OCI-LY7 (cell line): ENCODE measurements around the gene NMT1. TPM values are rescaled to one million over a fixed set of nuclear protein-coding genes. Genes with fewer than 3 reads are reported as not detected.

Experiments
- BruUV-seq: library from RNA; stranded (reverse); fragments of 400-500 nt; replicated peaks from 2 replicates; lab custom pipeline; 2021; lab: Mats Ljungman, UMichigan
- CTCF ChIA-PET: fragments of 300-600 bp; sonication (Branson Sonifier 250); formaldehyde crosslinking; loops from one replicate; lab custom pipeline; 2022; ENCODE audit warnings: antibody characterized with exemption; ENCODE audit not compliant: unreplicated experiment; lab: Charles Lee
- POLR2A ChIA-PET: fragments of 300-600 bp; sonication (Branson Sonifier 250); formaldehyde crosslinking; loops from one replicate; lab custom pipeline; 2022; ENCODE audit warnings: antibody characterized with exemption; lab: Charles Lee
- DNase-seq: peaks from one replicate; pipeline ENCODE4 v3.0.0-alpha.2; 2015; ENCODE audit warnings: low spot score
- H2AFZ ChIP-seq: fragments of 200-600 bp; sonication (generic), shearing (Covaris generic); 2 replicates; pipeline ENCODE4 v1.6.1; 2014; ENCODE audit warnings: mild to moderate bottlenecking, antibody characterized with exemption, low read length, moderate library complexity
- H3K27ac ChIP-seq: fragments of 200-600 bp; sonication (generic); 2 replicates; pipeline ENCODE4 v1.5.1; 2014; ENCODE audit warnings: mixed run types, low read depth, mild to moderate bottlenecking, moderate library complexity, low read length, inconsistent platforms; ENCODE audit not compliant: poor library complexity, severe bottlenecking
- H3K36me3 ChIP-seq: fragments of 200-600 bp; sonication (generic); 2 replicates; pipeline ENCODE4 v1.6.1; 2014; ENCODE audit warnings: mild to moderate bottlenecking, antibody characterized with exemption, low read length, moderate library complexity, mixed read lengths; ENCODE audit not compliant: insufficient read depth
- H3K4me1 ChIP-seq: fragments of 200-600 bp; sonication (generic); 2 replicates; pipeline ENCODE4 v1.5.1; 2014; ENCODE audit warnings: mild to moderate bottlenecking, low read length; ENCODE audit not compliant: insufficient read depth, poor library complexity, severe bottlenecking
- H3K4me2 ChIP-seq: fragments of 200-600 bp; sonication (generic); 2 replicates; pipeline ENCODE4 v1.6.1; 2014; ENCODE audit warnings: mild to moderate bottlenecking, low read length
- H3K4me3 ChIP-seq: fragments of 200-600 bp; sonication (generic); 2 replicates; pipeline ENCODE4 v1.5.1; 2014; ENCODE audit warnings: mild to moderate bottlenecking, low read depth, low read length; ENCODE audit not compliant: poor library complexity, severe bottlenecking
- H3K79me2 ChIP-seq: fragments of 200-600 bp; sonication (generic); 2 replicates; pipeline ENCODE4 v1.6.1; 2016; ENCODE audit warnings: low read depth, mild to moderate bottlenecking, low read length, moderate library complexity, mixed read lengths; ENCODE audit not compliant: insufficient read depth
- H3K9me2 ChIP-seq: fragments of 200-600 bp; sonication (generic); 2 replicates; pipeline ENCODE4 v1.6.1; 2016; ENCODE audit warnings: mild to moderate bottlenecking, low read length, mixed read lengths; ENCODE audit not compliant: insufficient read depth
- H3K9me3 ChIP-seq: fragments of 200-600 bp; sonication (generic); 2 replicates; pipeline ENCODE4 v1.6.1; 2014; ENCODE audit warnings: mild to moderate bottlenecking, mixed run types, low read length, mixed read lengths
- H4K20me1 ChIP-seq: fragments of 200-600 bp; sonication (generic); 2 replicates; pipeline ENCODE4 v1.6.1; 2014; ENCODE audit warnings: mild to moderate bottlenecking, antibody characterized with exemption, low read length, moderate library complexity, mixed read lengths; ENCODE audit not compliant: insufficient read depth
- EZH2phosphoT487 ChIP-seq: fragments of 200-600 bp; sonication (generic); IDR thresholded peaks from 2 replicates; pipeline ENCODE4 v1.6.1; 2018; ENCODE audit warnings: low read depth, borderline replicate concordance, mild to moderate bottlenecking, mixed run types, antibody characterized with exemption, low read length, moderate library complexity, mixed read lengths
- intact Hi-C: fragments of 100-400 bp; cut with micrococcal nuclease; formaldehyde crosslinking; loops from one replicate; pipeline ENCODE4 v1.10.0; 2022; ENCODE audit not compliant: unreplicated experiment
- total RNA-seq, 2 experiments: library from RNA; depleted of rRNA in 1 of 2; stranded (reverse); fragments of >200 nt in 1 of 2; shearing (Covaris generic) in 1 of 2; gene quantifications; 2 replicates each; pipeline ENCODE4 v1.2.3, GENCODE V29; 2014 to 2022
- TF ChIP-seq, protein P1 (sequence below): fragments of 200-600 bp; sonication (generic); conservative IDR thresholded peaks from 2 replicates; pipeline ENCODE4 v1.5.1; 2014; ENCODE audit warnings: mild to moderate bottlenecking, antibody characterized with exemption, low read length, moderate library complexity, mixed read lengths

Gene NMT1
- total RNA-seq, 2 experiments from 2014 or later, result 82.3 to 134 TPM

DNA sequence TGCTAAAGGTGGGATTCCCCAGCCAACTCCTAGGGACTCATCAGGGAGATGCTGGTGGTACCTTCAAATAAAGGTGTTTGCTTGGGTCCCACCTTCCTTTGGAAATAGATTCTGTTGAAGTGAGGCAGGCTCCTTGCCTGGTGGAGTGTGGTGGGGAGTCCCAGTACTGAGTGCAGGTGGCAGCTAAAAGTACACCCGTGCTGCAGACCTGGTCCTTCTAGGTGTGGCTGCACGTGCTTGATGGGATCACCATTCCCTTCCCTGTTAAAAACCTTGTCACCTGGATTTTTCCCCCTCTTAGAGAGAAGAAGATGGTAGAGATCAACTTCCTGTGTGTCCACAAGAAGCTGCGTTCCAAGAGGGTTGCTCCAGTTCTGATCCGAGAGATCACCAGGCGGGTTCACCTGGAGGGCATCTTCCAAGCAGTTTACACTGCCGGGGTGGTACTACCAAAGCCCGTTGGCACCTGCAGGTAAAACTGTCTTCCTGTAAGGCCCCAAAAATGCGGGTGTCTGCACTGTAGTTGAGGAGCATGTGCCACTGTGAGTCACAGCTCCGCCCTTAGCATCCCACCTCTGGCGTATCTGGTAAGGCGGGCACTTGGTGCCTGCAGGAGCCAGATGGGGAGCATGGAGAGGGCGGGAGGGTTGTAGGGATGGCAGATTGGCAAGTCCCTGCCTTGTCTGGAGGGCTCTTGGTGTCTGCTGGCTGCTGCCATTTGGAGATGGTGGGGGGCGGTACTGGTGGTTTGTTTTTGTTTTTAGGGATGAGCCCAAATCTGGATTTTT lies 37.2 kb downstream of the NMT1 start:
- H4K20me1 ChIP-seq, result no peaks in the 10 kb centered on the region
- no peak overlapping the region for H3K27ac ChIP-seq
- H3K36me3 ChIP-seq, result peaks cover 95% of the 10 kb centered on the region
- no peak overlapping the region for H2AFZ ChIP-seq
- no peaks in the 10 kb centered on the region for H3K79me2 ChIP-seq
- DNase-seq, result no peak
- no TSS peak for BruUV-seq
- H3K4me2 ChIP-seq, result no peak overlapping the region
- no peaks in the 10 kb centered on the region for H3K9me2 ChIP-seq
- H3K9me3 ChIP-seq, result no peaks in the 10 kb centered on the region
- no peaks in the 10 kb centered on the region for H3K4me1 ChIP-seq
- ChIA-PET CTCF (no interaction called here), POLR2A (no interaction called here)
- no peak for TF ChIP-seq EZH2phosphoT487
- TF ChIP-seq, protein P1, sequence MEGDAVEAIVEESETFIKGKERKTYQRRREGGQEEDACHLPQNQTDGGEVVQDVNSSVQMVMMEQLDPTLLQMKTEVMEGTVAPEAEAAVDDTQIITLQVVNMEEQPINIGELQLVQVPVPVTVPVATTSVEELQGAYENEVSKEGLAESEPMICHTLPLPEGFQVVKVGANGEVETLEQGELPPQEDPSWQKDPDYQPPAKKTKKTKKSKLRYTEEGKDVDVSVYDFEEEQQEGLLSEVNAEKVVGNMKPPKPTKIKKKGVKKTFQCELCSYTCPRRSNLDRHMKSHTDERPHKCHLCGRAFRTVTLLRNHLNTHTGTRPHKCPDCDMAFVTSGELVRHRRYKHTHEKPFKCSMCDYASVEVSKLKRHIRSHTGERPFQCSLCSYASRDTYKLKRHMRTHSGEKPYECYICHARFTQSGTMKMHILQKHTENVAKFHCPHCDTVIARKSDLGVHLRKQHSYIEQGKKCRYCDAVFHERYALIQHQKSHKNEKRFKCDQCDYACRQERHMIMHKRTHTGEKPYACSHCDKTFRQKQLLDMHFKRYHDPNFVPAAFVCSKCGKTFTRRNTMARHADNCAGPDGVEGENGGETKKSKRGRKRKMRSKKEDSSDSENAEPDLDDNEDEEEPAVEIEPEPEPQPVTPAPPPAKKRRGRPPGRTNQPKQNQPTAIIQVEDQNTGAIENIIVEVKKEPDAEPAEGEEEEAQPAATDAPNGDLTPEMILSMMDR, result no peak
- H3K4me3 ChIP-seq, result no peak overlapping the region
- intact Hi-C loops, result loop anchor here (2.0 to 5.0 kb wide), 2 partner anchors 81 to 177 kb away; no protein-coding TSS in a partner anchor

DNA sequence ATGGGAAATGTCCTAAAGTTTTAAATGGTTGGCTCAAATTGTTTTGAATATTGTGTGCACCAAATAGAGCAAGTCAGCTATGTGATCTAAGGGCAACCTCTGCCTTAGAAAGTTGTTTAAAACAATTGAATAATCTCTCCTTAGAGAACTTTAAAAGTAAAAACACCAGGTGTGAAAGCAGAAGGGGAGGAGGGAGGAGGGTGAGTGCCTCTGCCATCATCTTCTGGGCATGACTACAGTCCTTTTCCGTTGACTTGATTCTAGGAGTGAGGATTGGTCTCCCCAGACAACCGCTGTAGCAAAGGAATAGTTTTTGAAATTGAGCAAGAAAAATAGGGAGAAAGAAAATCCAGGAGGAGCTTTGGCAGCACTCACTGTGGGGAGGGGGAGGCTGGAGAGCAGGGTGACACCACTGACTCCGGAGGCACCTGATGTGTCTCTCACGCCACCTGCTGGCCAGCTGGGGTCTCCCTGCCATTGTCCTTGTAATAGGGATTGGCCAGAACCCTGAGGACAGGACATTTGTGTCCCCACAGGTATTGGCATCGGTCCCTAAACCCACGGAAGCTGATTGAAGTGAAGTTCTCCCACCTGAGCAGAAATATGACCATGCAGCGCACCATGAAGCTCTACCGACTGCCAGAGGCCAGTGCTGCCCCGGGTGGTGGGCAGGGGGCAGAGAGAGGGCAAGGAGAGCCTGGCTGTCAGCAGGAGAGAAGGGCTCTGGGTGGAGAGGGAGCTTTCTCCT lies 37.9 kb downstream of the NMT1 start:
- TF ChIP-seq, protein P1, result peak; percentile 94
- TF ChIP-seq EZH2phosphoT487, result no peak
- Histone ChIP-seq H3K36me3 (peaks cover 95% of the 10 kb centered on the region), H4K20me1 (no peaks in the 10 kb centered on the region), H3K27ac (no peak overlapping the region), H3K9me3 (no peaks in the 10 kb centered on the region), H3K9me2 (no peaks in the 10 kb centered on the region), H3K4me1 (no peaks in the 10 kb centered on the region), H3K4me3 (no peak overlapping the region), H2AFZ (no peak overlapping the region), H3K79me2 (no peaks in the 10 kb centered on the region), H3K4me2 (no peak overlapping the region)
- POLR2A ChIA-PET, result interaction anchor here (1.1 kb wide), 1 partner anchor 11 kb away, joined by 4 read pairs; no protein-coding TSS in a partner anchor
- intact Hi-C loops, result loop anchor here (2.0 to 5.0 kb wide), 2 partner anchors 82 to 178 kb away; no protein-coding TSS in a partner anchor
- peak; percentile 78 for DNase-seq
- BruUV-seq, result no TSS peak
- CTCF ChIA-PET, result interaction anchor here (0.6 kb wide), 1 partner anchor 73 kb away, joined by 13 read pairs; no protein-coding TSS in a partner anchor

DNA sequence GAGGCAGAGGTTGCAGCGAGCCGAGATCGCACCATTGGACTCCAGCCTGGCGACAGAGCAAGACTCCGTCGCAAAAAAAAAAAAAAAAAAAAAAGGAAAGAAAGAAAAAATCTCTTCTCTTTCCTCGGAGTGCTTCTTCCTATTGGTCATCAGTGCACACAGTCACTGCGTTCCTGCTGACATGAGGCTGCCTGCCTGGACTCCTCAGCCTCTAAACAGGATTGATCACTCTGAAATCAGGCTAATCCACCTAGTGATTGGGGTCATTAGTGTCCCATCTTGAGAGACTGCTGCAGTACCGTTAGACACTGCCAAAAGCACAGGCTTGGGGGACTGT lies 40.4 kb downstream of the NMT1 start:
- H3K9me2 ChIP-seq, result no peaks in the 10 kb centered on the region
- POLR2A ChIA-PET, result no interaction called here
- H2AFZ ChIP-seq, result no peak overlapping the region
- CTCF ChIA-PET, result no interaction called here
- peaks cover 94% of the 10 kb centered on the region for H3K36me3 ChIP-seq
- DNase-seq, result no peak
- BruUV-seq, result no TSS peak
- no peak overlapping the region for H3K4me3 ChIP-seq
- H3K4me1 ChIP-seq, result no peaks in the 10 kb centered on the region
- H3K27ac ChIP-seq, result no peak overlapping the region
- no peak for TF ChIP-seq EZH2phosphoT487
- TF ChIP-seq, protein P1, result no peak
- H3K9me3 ChIP-seq, result no peaks in the 10 kb centered on the region
- no peak overlapping the region for H3K4me2 ChIP-seq
- no peaks in the 10 kb centered on the region for H4K20me1 ChIP-seq
- intact Hi-C loops, result no loop called here
- no peaks in the 10 kb centered on the region for H3K79me2 ChIP-seq
